Esophagus muscularis mucosa (tissue), 4 donors: Measurements from ENCODE around the gene TTYH2. TPM values are rescaled to one million over a fixed set of nuclear protein-coding genes. Genes with fewer than 3 reads are reported as not detected.

Experiments
- DNase-seq: peaks from one replicate; pipeline ENCODE4 v3.0.0-alpha.2; 2017; ENCODE audit errors: extremely low spot score
- H3K27ac ChIP-seq, 4 donors: fragments of 200-600 bp; sonication (generic); replicated peaks in 1 of 4; 1 replicate in 3 of 4; 2 replicates in 1 of 4; pipeline ENCODE4 v1.5.1; 2016 to 2019; ENCODE audit warnings: mild to moderate bottlenecking in 1 of 4
- H3K27me3 ChIP-seq, 4 donors: fragments of 200-600 bp; sonication (generic); one replicate each; pipeline versions ENCODE4 v1.5.1 to v1.6.0; 2016 to 2019
- H3K36me3 ChIP-seq, 4 donors: fragments of 200-600 bp; sonication (generic); one replicate each; pipeline ENCODE4 v1.5.1; 2016 to 2019
- H3K4me1 ChIP-seq, 4 donors: fragments of 200-600 bp; sonication (generic); one replicate each; pipeline ENCODE4 v1.5.1; 2016 to 2019
- H3K4me3 ChIP-seq, 4 donors: fragments of 200-600 bp; sonication (generic); 1 replicate in 2 of 4; 2 replicates in 2 of 4; pipeline ENCODE4 v1.5.1; 2016 to 2019; ENCODE audit warnings: mild to moderate bottlenecking in 4 of 4, moderate library complexity in 1 of 4
- H3K9me3 ChIP-seq, 4 donors: fragments of 200-600 bp; sonication (generic); 1 replicate in 3 of 4; 2 replicates in 1 of 4; pipeline ENCODE4 v1.5.1; 2016 to 2019
- EP300 ChIP-seq: sonication (generic); formaldehyde crosslinking; IDR thresholded peaks from one replicate; pipeline ENCODE4 v1.6.1; 2017; ENCODE audit warnings: antibody characterized with exemption
- POLR2A ChIP-seq: fragments of 450-650 bp; IDR thresholded peaks from one replicate; pipeline ENCODE4 v1.6.1; 2017; ENCODE audit warnings: antibody characterized with exemption, moderate library complexity, mild to moderate bottlenecking, low read depth
- POLR2AphosphoS5 ChIP-seq, 2 donors: sonication (generic); formaldehyde crosslinking; IDR thresholded peaks; one replicate each; pipeline ENCODE4 v1.6.1; 2017; ENCODE audit warnings: antibody characterized with exemption in 2 of 2
- WGBS: methylation state at CpG from one replicate; pipeline ENCODE4 v1.1.5; 2018; 5-methylcytosine and 5-hydroxymethylcytosine counted together
- intact Hi-C: fragments of 100-400 bp; cut with DNase I; formaldehyde crosslinking; loops from one replicate; pipeline ENCODE4 v1.15.1; 2023
- total RNA-seq, 4 donors: library from RNA; depleted of rRNA; stranded (reverse); fragments of >200 nt; gene quantifications; one replicate each; pipeline versions ENCODE4 v1.1.0 to v1.2.1, GENCODE V29; 2016
- TF ChIP-seq, protein P1 (sequence below), 3 experiments: fragments of 200-600 bp in 2 of 3; fragments of 450-650 bp in 1 of 3; sonication (generic) in 2 of 3; IDR thresholded peaks; one replicate each; pipeline ENCODE4 v1.5.1; 2017 to 2019; ENCODE audit warnings: antibody characterized with exemption in 3 of 3, mild to moderate bottlenecking in 2 of 3, moderate library complexity in 1 of 3

The TTYH2 gene
- total RNA-seq, 4 donors from 2014 or later = 5.8 to 11.3 (median 7.9) TPM

- no peak overlapping the region for H3K27ac ChIP-seq
- H3K4me3 ChIP-seq = no peak overlapping the region
- intact Hi-C loops = no loop called here
- 46% methylated on average over 7 of the region's 8 CpGs for WGBS
- H3K36me3 ChIP-seq = no peaks in the 10 kb centered on the region
- no peaks in the 10 kb centered on the region for H3K9me3 ChIP-seq
- peaks cover 3 to 20% (median 14%) of the 10 kb centered on the region in 4 donors for H3K4me1 ChIP-seq
- peaks cover 0 to 27% (median 0%) of the 10 kb centered on the region in 4 donors for H3K27me3 ChIP-seq
- DNase-seq = no peak
- TF ChIP-seq EP300 (no peak), POLR2AphosphoS5 (IDR thresholded peaks at IDR 0.05) (no peak), POLR2A (no peak)
- TF ChIP-seq, protein P1, sequence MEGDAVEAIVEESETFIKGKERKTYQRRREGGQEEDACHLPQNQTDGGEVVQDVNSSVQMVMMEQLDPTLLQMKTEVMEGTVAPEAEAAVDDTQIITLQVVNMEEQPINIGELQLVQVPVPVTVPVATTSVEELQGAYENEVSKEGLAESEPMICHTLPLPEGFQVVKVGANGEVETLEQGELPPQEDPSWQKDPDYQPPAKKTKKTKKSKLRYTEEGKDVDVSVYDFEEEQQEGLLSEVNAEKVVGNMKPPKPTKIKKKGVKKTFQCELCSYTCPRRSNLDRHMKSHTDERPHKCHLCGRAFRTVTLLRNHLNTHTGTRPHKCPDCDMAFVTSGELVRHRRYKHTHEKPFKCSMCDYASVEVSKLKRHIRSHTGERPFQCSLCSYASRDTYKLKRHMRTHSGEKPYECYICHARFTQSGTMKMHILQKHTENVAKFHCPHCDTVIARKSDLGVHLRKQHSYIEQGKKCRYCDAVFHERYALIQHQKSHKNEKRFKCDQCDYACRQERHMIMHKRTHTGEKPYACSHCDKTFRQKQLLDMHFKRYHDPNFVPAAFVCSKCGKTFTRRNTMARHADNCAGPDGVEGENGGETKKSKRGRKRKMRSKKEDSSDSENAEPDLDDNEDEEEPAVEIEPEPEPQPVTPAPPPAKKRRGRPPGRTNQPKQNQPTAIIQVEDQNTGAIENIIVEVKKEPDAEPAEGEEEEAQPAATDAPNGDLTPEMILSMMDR (IDR thresholded peaks at IDR 0.05) = no peak
These were observed 55.2 kb downstream of the TTYH2 start for GRCh38 chr17:74268558-74268957.

DNA sequence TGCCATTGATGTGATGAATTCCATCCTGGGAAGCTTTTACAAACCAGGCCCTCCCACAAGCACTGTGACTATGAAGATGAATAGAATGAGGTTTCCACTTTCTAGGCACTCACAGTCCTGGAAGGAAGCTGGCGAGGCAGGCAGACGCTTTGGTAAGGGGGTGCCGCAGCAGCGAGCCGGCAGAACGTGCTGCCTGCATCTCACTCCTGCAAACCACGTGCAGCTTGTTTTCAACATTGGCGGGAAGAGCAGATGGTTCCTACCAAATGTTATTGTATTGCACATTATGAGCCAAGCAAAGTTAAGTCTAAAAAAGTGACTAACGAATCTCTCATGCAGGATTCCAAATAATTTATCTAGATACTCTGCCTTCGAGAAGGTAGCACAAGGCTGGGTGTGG is 57.0 kb downstream of the TTYH2 start:
- DNase-seq = no peak
- intact Hi-C loops = no loop called here

DNA sequence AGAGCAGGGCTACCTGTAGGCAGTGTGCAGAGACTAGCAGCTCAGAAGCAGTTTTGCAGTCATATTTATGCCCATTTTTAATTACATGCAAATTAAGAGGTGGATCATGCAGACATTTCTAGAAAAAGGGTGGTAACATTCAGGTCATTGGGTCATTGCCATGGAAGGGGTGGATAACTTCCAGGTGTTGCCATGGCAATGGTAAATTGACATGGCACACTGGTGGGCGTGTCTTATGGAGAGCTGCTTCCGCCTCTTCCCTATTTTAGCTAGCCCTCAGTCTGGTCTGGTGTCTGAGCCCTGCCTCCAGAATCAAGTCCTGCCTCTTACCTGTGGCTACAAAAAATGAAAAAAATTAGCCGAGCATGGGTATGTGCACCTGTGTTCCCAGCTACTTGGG is 57.9 kb downstream of the TTYH2 start:
- WGBS = 92% methylated on average over 2 of the region's 3 CpGs
- Histone ChIP-seq H3K27ac (peak overlapping the region in 1 of 4 donors; percentile 39), H3K27me3 (peaks cover 0 to 46% (median 0%) of the 10 kb centered on the region in 4 donors), H3K36me3 (no peaks in the 10 kb centered on the region), H3K4me1 (peaks cover 7 to 47% (median 36%) of the 10 kb centered on the region in 4 donors), H3K9me3 (no peaks in the 10 kb centered on the region), H3K4me3 (no peak overlapping the region)
- intact Hi-C loops = no loop called here
- DNase-seq = no peak
- TF ChIP-seq, protein P1 (IDR thresholded peaks at IDR 0.05) = no peak
- TF ChIP-seq POLR2AphosphoS5 (IDR thresholded peaks at IDR 0.05) = no peak
- no peak for TF ChIP-seq EP300
- TF ChIP-seq POLR2A = no peak

More for the DNA sequence above, 57.0 kb downstream of the TTYH2 start:
- 37% methylated on average over 6 of the region's 10 CpGs for WGBS
- TF ChIP-seq POLR2AphosphoS5 (IDR thresholded peaks at IDR 0.05) = no peak
- no peak for TF ChIP-seq POLR2A
- TF ChIP-seq EP300 = no peak
- TF ChIP-seq, protein P1 (IDR thresholded peaks at IDR 0.05) = no peak
- H3K9me3 ChIP-seq = no peaks in the 10 kb centered on the region
- peaks cover 0 to 45% (median 0%) of the 10 kb centered on the region in 4 donors for H3K27me3 ChIP-seq
- no peak overlapping the region for H3K4me3 ChIP-seq
- no peak overlapping the region for H3K27ac ChIP-seq
- H3K36me3 ChIP-seq = no peaks in the 10 kb centered on the region
- peaks cover 3 to 38% (median 29%) of the 10 kb centered on the region in 4 donors for H3K4me1 ChIP-seq

- TF ChIP-seq, protein P1 (IDR thresholded peaks at IDR 0.05) = no peak
- no peak for TF ChIP-seq EP300
- TF ChIP-seq POLR2AphosphoS5 (IDR thresholded peaks at IDR 0.05) = no peak
- TF ChIP-seq POLR2A = no peak
- no peaks in the 10 kb centered on the region for H3K9me3 ChIP-seq
- H3K27me3 ChIP-seq = peaks cover 0 to 46% (median 0%) of the 10 kb centered on the region in 4 donors
- 61% methylated on average over 13 of the region's 13 CpGs for WGBS
- intact Hi-C loops = no loop called here
- H3K4me3 ChIP-seq = no peak overlapping the region
- no peaks in the 10 kb centered on the region for H3K36me3 ChIP-seq
- peak overlapping the region in 2 of 4 donors; percentile 40 to 51 for H3K27ac ChIP-seq
- peaks cover 12 to 54% (median 42%) of the 10 kb centered on the region in 4 donors for H3K4me1 ChIP-seq
- no peak for DNase-seq
These were observed 58.7 kb downstream of the TTYH2 start for GRCh38 chr17:74271901-74272561.
